Testis (tissue), 2 donors: Measurements from ENCODE around the gene CENPP.

Experiments used
- CTCF ChIP-seq, 3 experiments: fragments of 450-650 bp in 2 of 3; fragments of 200-600 bp in 1 of 3; sonication (generic) in 1 of 3; IDR thresholded peaks; one replicate each; pipeline ENCODE4 v1.5.1; 2016 to 2019; ENCODE audit warnings: antibody characterized with exemption in 3 of 3, mild to moderate bottlenecking in 2 of 3, moderate library complexity in 1 of 3
- POLR2A ChIP-seq: fragments of 450-650 bp; IDR thresholded peaks from one replicate; pipeline ENCODE4 v1.6.1; 2017; ENCODE audit warnings: antibody characterized with exemption, mild to moderate bottlenecking, moderate library complexity

- no peak for TF ChIP-seq CTCF (IDR thresholded peaks at IDR 0.05)
- no peak for TF ChIP-seq POLR2A
Measured at GRCh38 chr9:92668746-92669526, 343.2 kb downstream of the CENPP start.
